Stimulated activated CD4-positive, alpha-beta T cell treated with anti-CD3 and anti-CD28 coated beads, TNF-alpha, amount 100 ng/mL, for 1 hour (primary cell): ENCODE data around the gene MTA3.

ENCODE experiments used
- DNase-seq, 3 donors: peaks; one replicate each; pipeline ENCODE4 v3.0.0-alpha.2; 2020; ENCODE audit warnings: low read depth in 3 of 3, low spot score in 1 of 3

Gene MTA3

DNA sequence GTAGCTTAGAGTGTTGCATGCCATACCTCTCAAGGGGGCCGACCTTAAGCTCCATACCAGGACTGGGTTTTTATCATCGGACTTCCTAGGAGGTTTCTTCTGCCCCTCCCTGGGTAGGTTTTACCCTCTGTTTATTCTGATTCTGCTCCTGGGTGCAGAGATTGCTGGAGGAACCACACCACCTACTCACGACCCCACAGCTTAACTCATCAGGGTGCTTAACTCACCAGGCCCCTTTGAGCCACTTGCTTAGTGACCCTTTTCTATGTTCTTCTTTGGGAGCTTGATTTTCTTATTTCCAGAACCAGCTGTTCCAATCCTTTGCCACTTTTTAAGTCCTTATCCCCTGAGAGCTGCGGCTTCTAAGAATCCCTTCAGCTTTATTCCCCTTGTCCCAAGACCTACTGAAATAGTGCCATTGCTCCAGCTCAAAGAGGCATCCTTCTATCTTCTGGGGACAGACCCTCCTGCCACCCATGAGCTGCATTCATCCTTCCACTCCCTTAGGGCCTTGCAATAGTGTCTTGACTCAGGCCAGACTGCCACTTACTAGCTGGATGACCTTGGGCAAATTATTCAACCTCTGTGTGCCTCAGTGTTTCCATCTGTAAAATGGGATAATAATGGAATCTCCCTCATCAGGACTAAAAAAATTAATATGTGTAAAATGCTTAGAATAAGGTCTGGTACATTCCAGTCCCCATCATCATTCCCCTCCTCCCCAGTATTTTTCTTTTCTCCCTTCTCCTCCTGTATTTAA, 189.7 kb downstream of the MTA3 start:
- no peak for DNase-seq

DNA sequence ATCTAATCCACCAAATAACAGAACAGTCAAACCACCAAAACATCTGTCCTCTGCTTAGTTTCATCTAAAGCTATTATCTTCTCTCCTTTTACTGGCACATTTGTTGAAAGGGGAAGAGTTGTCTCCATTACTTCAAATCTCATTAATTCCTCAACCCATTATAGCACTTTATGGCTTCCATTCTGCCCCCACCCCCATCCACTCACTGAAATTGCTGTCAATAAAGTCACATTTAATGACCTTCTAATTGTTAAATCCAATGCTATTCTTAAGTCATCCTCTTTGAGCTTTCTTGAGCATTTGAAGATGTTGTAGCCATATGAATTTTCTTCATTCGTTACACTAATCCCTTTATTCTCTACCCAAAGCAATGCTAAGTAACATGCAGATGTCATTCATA, 190.3 kb downstream of the MTA3 start:
- no peak for DNase-seq

DNA sequence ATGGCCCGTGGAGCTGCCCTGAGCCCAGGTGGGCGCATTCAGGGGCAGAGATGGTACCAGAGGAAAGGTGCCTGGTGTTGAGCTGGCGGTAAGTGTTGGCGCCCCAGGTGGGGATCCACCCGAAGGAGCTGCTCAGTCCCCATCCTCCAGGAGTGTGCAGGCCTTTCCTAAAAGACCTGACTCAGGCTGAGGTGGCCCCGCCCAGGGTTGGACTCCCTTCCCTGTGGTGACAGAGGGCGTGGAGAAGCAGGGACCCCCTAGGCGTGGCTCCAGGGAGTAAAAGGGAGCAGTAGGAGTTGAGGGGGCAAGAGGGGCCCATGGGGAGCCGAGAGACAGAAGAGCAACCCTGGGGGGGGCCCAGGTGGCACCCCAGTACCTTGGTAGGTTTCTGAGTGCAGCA, 193.1 kb downstream of the MTA3 start:
- no peak for DNase-seq

DNA sequence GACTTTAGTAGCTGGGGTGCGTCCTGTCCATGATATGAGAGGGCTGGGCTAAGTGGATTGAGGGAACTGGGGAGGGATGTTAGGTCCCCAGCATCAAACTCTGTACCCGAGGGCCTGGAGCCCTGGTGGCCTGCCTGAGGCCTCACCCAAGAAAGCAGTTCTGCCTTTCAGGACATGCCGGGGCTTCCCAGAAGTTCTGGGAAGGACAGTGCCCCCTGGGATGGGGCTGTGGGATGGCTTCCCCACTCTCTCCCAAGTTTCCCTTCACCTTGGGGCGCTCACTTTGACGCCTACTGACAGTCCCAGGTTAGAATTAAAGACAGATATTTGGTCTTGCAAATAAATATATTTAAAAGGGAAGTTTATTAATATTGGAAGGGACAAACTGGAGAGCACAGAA, 193.7 kb downstream of the MTA3 start:
- no peak for DNase-seq

DNA sequence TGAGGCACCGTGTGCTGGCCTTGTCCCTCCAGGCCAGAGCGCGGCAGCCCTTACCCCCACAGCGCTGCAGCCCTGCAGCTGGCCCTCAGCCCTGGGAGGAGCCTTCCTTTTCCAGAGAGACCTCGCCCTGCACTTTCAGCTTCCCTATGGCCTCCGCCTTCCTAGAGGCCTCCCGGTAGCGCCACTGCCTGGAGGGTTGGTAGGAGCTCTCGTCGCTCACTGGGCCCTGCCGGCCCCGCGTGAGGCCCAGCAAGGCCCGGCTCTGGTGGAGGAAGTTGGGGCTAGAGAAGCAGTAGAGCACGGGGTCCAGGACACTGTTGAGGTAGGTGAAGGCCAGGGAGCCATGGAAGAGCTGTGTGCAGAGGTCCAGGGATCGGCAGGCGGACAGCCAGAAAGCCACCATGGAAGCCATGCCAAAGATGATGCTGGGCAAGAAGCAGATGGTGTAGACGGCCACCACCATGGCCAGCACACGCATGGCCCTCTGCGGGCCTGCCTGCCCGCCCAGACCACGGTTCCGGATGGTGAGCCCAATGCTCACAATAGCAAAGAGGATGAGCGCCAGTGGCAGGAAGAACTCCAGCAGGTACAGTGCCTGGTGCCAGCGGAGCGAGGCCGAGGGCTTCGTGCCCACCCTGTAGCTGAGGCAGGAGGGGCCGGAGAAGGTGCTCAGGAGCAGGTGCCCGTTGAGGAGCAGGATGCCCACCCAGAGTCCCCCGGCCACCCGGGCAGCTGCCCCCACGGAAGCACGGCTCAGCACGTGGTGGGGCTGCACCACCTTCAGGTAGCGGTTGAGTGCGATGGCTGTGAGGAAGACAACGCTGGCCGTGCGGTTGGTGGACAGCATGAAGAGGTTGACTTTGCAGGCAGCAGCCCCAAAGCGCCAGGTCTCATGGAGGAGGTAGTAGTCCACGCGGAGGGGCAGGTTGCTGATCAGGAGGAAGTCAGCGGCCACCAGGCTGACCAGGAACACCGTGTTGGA, 194.7 kb downstream of the MTA3 start:
- DNase-seq = no peak

DNA sequence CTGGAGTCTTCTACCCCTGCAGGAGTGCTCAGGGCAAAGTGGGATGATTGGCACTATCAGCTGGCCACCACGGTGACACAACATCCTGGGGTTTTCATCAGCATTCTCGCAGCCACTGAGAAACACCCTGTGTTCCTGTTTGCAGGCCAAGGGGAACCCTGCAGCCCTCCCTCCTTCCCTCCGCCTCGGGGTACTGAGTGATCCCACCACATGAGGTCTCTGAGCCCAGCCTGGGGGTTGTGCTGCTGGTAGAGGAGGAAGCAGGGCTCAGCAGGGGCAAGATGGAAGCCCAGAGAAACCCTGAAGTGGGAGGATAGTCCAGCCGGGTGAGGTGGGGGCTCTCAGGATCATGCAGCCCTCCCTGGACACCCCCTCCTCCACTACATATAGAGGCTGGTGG, 195.7 kb downstream of the MTA3 start, which contains the start of gene OXER1:
TSS of gene OXER1 (minus strand) at position 40 of the 400 bp plus-strand sequence. CDS start 73 bp downstream, outside the sequence.
- DNase-seq = no peak

DNA sequence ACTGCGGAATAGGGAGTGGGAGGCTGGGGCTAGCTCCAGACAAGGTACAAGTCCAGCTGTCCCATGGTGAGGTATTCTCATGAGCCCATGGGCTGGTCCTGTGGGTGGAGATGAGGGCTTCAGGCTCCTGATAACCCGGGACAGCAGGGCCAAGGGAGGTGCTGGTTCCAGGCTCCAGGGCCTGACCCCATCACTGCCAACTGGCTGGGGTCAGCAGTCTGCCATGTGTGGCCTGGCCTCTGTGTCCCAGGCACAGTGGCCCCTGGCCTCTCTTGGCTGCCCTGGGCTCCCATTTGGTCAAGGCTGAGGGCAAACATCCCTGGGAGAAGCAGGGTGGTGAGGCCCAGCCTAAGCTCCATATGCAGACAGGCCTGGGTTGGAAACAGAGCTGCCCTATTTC, 196.5 kb downstream of the MTA3 start:
- no peak for DNase-seq

DNA sequence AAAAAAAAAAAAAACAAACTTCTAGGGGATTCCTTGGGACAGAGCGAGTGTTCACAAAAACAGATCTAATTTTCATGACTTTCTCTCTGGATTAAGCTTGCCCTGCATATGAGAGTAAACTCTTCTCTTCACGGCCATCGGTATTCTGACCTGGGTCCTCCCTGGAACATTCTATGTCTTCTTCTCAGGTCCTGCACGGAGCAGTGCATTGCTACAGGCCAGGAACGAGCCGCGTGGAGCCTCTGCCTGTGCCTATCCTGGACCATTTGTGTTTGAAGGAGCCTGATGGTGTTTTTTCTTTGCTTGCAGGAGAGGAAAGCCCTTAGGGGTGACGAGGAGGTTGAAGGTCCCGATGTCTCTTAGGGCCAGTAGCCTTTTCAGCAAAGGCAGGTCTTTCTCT, 197.3 kb downstream of the MTA3 start:
- no peak for DNase-seq

DNA sequence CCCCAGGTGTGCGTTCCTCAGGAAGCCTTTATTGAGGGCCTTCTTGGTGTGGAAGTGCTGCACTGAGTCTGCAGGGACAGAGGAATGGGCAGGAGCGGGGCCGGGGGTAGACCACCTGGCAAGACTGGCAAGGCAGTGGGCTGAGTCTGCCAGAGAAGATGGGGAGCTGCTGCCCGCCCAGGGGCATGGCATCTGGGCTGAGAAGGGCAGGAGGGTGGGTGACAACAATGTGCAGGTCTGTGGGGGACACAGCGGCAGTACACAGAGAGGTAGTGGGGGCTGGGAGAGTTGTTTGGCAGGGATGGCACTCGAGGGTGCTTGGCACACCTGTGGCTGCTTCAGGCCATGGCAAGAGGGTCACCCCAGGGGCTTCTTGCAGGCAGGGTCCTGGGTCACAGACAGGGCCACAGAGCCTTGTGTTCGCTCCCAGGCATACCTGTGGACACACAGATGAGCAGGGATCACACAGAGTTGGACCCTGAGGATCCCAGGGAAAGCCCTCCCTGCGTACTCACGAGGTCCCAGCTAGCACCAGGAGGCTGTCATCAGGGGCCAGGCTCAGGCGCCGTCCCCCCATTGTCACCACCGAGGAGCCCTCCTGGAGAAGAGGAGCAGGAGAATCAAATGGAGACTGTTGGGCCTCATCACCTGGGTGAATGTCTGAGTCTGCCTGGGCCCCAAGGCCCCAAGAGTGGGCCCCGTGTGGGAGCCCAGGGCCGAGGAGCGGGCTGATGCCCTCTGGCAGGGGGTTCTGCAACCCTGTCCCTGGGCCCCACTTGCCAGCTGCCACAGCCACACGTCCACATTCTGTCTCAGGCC, 198.9 kb downstream of the MTA3 start:
- DNase-seq = no peak

DNA sequence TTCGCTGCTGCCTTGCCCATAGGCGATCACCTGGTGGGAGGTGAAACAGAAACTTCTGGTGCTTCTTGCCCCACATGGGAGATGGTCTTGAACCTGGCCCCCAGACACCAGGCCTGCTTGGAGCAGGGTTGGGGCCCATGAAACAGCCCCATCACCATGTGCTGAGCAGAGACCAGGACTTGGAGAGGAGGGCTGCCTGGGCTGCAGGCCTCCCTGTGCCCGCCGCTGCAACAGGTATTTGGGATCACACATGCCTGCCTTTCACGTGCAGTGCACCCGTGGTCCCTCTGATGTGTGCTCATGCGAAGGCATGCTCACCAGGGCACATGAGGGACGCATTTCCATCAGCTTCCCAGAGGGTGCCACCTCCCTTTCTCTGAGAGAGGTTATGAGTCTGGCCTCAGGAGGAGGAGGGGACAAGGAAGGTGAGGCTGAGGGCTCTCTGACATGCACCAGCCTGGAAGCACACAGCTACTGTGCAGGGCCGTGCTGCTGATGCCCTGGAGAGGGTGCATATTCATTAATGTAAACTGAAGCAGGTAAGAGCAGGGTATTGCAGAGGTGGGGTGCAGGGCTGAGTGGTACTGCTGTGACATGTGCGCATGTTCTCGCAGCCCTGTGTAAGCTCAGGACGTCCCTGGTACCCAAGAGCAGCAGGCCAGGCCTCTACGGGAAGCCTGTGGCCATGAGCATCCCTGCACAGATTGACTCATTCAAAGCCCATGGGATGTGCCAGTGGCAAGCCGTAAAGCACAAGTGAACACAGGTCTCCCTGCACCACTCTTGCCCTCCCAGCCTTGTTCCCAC, 199.7 kb downstream of the MTA3 start:
- no peak for DNase-seq

DNA sequence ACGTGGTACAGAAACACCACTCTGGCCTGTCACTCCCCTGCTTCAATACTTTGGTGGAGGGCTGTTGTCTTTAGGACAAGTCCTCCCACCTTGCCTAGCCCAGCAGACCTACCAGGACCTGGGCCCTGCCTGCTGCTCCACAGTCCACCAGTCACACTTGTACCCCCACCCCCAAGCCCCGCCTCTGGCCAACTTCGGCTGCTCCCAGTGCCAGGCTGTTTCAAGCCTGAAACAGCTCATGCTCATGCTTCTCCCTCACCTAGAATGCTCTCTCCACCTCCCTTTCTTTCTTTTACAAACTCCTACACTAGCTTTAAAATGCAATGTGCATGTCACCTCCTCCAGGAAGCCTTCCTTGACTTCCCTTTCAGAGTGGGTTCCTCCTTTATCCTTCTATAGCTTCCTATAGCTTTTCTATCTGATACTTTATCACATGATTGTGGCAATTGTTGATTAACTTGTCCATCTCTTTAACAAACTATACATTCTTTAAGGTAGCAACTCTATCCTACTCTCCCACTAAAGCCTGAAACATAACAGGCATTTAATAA, 200.3 kb downstream of the MTA3 start:
- no peak for DNase-seq

DNA sequence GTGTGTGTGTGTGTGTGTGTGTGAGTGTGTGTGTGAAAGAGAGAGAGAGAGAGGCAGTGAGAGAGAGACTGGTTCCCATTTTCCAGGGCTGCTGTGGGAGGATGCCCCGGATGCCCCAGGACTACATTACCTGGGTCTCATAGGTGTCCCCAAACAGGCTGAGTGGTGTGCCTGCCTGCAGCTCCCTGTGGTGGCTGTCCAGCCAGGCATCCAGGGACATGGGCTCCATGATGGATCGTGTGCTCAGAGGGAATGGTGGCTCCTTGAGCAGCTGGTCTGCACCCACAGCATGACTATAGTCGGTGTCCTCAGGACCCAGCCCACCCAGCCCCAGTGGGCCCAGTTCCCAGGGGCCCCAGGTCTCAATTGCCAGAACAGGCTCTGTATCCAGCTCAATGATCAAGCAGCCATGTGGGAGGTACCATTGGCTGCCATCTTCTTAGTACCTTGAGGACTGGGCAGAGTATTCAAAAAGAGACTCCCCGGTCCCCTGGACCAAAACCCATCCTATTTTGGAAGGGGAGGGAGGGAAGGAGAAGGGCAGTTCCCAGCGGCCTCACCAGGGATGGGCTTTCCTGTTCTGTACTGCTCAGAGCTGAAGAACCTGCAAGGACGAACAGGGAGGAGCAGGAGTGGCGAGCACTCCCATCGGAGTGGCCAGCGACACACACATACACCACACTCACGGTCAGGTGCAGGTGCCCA, 201.3 kb downstream of the MTA3 start:
- DNase-seq = no peak

DNA sequence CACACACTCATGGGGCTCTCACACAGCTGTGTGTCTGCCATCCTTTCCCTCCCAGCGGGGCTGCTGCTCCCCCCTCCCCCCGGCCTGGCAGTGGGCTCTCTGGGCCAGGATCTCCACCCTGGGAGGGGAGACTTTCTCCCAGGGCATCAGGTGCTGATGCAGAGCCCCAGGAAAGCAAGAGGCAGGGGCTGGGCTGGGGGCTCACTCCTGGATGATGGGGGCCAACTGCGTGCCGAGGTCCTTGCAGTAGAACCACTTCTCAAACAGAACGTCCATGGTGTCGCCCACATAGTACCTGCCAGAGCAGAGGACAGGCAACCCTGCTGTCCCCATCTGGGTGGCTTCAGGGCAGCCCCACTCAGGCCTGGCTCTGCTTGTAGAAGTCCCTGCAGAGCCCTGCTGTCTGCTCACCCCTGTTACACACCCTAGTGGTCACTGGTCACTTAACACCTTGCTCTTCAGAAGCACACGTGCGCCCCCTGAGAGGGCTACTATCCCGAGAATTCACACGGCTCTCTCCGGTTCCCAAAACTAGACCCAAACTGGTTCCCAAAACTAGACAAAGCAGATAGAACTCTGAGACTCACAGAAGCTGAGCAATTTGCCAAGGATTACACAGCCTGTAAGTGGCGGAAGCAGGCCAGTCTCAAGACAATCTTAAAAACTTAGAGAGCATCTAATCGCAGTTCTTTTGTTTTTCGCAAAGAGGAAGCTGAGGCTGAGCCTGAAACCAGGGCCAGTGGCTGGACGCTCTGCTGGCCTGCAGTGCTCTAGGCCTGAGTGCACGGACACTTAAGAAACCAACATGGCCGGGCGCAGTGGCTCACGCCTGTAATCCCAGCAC, 202.1 kb downstream of the MTA3 start:
- no peak for DNase-seq

DNA sequence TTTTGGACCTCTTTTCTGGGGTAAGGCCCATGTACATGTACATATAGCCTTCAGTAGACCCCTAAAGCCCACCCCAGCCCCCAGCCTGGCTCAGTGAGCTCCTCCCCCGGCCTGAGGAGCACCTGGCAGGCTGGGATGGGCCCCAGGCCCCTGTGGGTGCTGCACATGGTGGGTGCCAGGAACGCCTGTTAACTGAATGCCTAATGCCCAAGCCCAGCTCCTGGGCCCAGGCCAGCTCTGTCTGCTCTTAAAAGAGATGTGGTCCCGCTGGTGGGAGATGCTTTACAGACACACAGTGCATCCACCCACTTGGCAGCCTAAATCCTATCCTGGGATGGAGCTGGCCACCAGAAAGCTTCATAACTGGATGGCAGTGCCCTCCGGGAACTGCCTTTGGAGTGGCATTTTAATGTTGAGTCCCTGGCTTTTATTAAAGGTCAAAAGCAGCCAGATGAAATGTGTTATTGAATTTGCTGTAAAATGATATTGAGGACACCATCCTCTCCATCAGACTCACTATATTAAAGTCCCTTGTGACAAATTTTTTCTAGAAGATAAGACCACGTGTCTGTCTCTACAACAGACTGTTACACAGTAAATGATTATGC, 203.2 kb downstream of the MTA3 start:
- no peak for DNase-seq

DNA sequence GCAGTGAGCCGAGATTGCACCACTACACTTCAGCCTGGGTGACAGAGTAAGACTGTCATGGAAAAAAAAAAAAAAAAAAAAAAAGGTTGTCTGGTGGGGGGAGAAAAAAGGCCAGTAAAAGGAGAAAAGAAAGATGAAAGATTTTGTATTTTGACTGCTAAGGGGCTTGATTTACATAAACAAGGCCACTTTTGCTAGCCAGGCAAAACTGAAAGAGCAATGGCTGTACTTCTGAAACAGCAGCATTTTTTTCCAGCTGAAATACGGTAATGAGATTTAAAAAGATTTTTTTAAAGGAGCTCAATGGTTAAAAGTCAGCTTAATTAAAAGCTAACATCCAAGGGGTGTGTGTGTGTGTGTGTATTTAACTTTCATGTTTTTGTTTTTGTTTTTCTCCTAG, 206.8 kb downstream of the MTA3 start:
- DNase-seq = no peak

DNA sequence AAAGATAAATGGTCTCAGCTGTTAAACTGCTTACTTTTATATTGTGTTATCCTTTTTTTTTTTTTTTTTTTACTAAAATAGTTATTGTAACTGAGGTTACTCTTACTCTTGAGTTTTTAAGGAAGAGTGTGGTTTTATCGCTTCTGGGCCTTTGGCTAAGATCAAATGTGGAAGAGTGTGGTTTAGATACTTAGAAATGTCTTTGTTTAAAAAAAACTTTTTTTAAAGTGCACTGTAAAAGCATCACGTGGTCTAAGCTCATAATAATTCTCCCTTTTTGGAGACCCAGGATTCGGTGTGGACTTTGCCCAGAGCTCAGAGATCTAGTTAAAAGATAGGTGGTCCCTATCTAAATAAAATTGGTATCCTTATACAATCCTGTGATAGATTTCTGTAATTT, 207.4 kb downstream of the MTA3 start:
- DNase-seq = no peak

DNA sequence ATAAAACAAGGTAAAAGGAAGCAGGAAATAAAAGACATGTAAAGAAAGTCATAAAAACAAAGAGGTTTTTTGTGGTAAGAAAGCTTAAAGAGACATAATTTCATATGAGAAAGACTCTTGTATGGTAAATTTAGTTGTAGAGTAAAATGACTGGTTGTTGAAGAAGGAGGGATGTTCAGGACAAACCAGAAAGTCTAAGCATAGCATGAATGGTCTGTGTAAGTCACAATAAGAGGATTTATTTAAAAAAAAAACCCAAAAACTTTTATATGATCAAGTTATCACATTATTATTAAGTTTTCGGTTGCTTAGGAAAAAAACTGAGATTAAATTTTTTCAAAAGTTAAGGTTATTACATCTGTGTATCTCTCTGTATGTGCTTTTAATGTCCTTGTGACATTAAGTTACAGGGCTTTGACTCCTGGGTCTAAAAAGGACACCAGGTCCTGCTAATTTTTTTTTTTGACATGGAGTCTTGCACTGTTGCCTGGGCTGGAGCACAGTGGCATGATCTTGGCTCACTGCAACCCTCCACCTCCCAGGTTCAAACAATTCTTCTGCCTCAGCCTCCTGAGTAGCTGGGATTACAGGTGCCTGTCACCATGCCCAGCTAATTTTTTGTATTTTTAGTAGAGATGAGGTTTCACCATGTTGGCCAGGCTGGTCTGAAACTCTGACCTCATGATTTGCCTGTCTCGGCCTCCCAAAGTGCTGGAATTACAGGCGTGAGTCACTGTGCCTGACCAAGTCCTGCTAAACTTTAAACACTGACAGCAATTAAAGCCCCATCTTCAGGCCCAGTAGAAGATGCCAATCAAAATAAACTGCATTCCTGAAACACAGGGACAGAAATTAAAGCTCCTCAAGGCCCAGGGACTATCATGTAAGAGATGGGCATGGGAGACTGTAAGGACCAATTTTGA, 209.7 kb downstream of the MTA3 start:
- no peak for DNase-seq
